Activated naive CD8-positive, alpha-beta T cell treated with anti-CD3 and anti-CD28 coated beads for 36 hours (primary cell): ENCODE measurements around the gene GCK. TPM values are rescaled to one million over a fixed set of nuclear protein-coding genes. Genes with fewer than 3 reads are reported as not detected.

Source experiments
- DNase-seq: peaks from one replicate; pipeline ENCODE4 v3.0.0; 2021
- H3K27ac Mint-ChIP-seq: one replicate; pipeline ENCODE4 v1.8.0; 2022; ENCODE audit warnings: mild to moderate bottlenecking, moderate library complexity, mixed read lengths
- H3K27me3 Mint-ChIP-seq: one replicate; pipeline ENCODE4 v1.8.0; 2022; ENCODE audit warnings: mild to moderate bottlenecking, mixed read lengths
- H3K36me3 Mint-ChIP-seq: one replicate; pipeline ENCODE4 v1.8.0; 2021; ENCODE audit warnings: mild to moderate bottlenecking, mixed read lengths
- H3K4me1 Mint-ChIP-seq: one replicate; pipeline ENCODE4 v1.8.0; 2021; ENCODE audit warnings: mixed read lengths
- H3K4me3 Mint-ChIP-seq: one replicate; pipeline ENCODE4 v1.8.0; 2022; ENCODE audit warnings: mild to moderate bottlenecking, moderate library complexity, mixed read lengths
- H3K9me3 Mint-ChIP-seq: one replicate; pipeline ENCODE4 v1.8.0; 2022; ENCODE audit warnings: mixed read lengths
- total RNA-seq, 2 experiments: library from RNA; stranded (reverse); gene quantifications; one replicate each; pipeline ENCODE4 v1.2.3, GENCODE V29; 2021

Gene GCK
- total RNA-seq, 2 experiments from 2014 or later = 2.5 to 3.7 TPM

DNA sequence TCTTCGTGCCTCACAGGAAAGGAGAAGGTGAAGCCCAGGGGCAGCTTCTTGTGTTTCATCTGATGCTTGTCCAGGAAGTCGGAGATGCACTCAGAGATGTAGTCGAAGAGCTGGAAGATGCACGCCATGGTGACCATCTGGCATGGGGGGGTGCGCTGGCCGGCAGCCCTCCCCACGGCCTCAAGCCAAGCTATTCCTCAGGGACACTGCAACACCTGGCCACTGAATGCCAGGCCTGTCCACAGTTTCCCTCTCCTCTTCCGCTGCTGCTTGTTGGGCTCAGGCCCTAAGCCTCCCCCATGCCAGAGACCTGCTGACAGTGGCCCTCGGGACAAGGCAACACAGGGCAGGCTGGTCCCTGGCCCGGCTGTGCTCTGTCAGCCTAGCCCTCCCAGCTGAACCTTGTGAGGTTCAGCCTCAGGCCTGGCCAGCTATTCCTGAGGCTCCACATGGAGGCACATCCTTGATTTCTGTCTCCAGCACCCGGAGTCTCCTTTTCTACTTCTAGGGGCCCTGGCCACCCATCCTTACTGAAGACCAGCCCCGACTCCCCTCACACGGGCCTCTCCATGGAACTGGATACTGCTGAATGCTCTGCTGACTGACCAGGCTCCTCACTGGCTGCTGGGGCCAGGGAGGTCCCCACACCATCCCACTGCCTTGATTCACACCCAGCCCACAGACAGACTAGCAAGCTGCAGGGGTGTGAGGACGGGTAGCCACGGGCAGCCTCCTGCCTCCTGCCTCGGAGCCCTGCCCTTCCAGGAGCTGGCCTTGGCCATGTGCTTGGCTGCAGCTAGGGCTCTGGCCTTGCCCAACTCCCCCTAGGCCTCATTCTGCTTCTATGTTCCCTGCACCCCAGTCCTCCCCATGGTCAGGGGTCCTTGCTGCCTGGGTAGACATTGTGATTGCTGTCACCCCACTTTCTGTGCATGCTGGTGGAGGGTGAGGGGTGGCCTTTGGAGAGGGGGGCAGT is 38.0 kb downstream of the GCK start:
- H3K9me3 Mint-ChIP-seq = no peaks in the 10 kb centered on the region
- peaks cover 2% of the 10 kb centered on the region for H3K4me1 Mint-ChIP-seq
- H3K27ac Mint-ChIP-seq = no peak overlapping the region
- H3K36me3 Mint-ChIP-seq = no peaks in the 10 kb centered on the region
- H3K4me3 Mint-ChIP-seq = no peak overlapping the region
- no peak for DNase-seq
- H3K27me3 Mint-ChIP-seq = no peaks in the 10 kb centered on the region

DNA sequence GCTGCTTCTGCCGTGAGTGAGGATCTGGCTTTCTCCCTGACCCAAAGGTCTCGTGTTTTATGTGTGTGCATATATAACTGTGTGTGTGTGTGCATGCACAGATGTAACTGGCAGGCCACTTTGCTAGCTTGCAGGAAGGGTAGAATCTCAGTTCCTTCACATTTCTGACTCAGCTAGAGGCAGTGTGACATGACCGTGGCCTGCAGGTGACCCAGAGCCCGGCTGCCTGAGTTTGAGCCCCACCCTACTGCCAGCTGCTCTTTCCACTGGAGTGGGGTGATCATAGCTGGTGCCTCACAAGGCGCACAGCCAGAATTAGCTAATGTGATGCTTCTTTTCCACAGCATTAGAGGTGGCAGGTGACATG is 38.8 kb downstream of the GCK start:
- no peak overlapping the region for H3K27ac Mint-ChIP-seq
- no peak overlapping the region for H3K4me3 Mint-ChIP-seq

DNA sequence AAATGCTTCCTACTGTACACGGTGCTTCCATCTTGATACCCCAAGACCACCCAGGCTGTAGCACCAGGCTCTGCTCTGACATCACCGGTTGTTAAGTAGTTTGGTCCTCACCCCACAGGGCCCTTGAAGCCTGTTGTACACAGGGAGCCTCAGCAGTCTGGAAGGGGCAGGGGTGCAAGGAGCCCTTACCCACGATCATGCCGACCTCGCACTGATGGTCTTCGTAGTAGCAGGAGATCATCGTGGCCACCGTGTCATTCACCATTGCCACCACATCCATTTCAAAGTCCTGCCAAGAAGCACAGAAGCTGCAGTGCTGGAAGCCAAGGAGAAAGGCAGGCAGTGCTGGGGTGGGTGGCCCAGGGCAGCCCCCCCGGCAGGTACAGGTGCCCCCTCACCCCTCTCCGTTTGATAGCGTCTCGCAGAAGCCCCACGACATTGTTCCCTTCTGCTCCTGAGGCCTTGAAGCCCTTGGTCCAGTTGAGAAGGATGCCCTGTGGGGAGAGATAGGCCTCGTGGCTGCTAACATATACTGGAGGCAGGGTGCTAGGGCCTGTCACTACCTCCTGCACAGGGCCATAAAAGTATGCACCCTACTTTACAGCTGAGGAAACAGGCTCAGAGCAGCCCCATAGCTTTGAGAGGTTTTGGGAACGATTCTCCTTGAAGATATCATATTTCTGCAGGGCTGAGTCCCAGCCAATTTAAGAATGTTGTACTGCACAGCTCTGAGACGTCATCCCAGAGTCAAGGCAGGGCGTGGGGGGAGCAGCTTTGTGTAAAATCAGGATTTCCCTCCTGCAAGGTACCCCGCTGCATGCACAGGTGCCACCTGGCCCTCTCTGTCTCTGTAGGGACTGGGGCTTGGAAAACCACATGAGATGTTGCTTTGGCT is 39.4 kb downstream of the GCK start:
- Mint-ChIP-seq H3K9me3 (no peaks in the 10 kb centered on the region), H3K4me1 (peaks cover 9% of the 10 kb centered on the region), H3K4me3 (no peak overlapping the region)

More for the DNA sequence above, 38.8 kb downstream of the GCK start:
- Mint-ChIP-seq H3K4me1 (peaks cover 5% of the 10 kb centered on the region), H3K36me3 (no peaks in the 10 kb centered on the region), H3K9me3 (no peaks in the 10 kb centered on the region), H3K27me3 (no peaks in the 10 kb centered on the region)
- DNase-seq = no peak

DNA sequence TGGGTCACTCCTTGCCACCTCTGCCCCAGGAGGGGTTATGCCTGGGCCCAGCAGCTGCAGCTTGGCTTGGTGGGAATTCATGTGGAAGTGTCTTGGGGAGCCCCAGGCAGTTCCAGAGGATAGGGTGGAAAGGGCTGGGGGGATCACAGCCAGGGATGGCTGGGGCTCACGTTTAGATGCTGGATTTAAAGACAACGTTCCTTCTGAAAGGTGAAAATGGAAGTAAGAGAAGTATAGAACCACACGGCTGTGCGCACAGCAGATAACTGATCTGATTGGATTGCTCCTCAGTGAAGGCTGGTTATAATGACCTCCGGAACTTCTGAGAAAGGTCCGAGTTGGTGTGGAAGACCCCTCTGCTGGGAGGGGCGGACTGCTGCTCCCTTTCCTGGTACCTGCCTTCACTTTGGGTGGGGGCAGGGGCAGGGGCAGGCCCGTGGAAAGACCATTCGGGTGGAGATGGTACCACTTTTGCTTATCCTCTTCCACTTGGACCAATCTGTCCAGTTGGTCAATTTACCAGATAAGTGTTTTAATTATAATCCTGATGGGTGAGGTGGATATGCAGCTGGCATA is 40.2 kb downstream of the GCK start:
- H3K27me3 Mint-ChIP-seq = peaks cover 3% of the 10 kb centered on the region
- peaks cover 9% of the 10 kb centered on the region for H3K4me1 Mint-ChIP-seq
- H3K4me3 Mint-ChIP-seq = no peak overlapping the region
- H3K36me3 Mint-ChIP-seq = no peaks in the 10 kb centered on the region
- no peak overlapping the region for H3K27ac Mint-ChIP-seq
- no peaks in the 10 kb centered on the region for H3K9me3 Mint-ChIP-seq
- no peak for DNase-seq

More for the DNA sequence above, 39.4 kb downstream of the GCK start:
- H3K36me3 Mint-ChIP-seq = no peaks in the 10 kb centered on the region
- peaks cover 3% of the 10 kb centered on the region for H3K27me3 Mint-ChIP-seq
- H3K27ac Mint-ChIP-seq = no peak overlapping the region
- no peak for DNase-seq

DNA sequence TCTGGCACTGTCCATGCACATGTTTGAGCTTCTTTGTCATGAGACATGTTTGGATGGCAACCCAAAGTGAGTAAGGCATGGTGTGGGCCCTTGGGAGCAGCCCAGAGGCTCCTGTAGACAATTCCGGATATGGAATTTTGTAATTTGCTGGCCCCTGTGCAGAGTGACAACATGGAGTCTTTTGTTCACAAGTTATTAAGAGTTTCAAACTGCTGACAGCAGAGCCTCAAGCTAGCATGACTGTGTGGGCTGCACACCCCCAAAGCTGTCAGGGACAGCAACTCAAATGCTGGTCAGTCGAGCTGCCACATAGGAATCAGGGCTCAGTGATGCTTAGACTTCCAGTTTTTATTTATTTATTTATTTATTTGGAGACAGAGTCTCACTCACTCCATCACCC is 41.1 kb downstream of the GCK start:
- peaks cover 9% of the 10 kb centered on the region for H3K4me1 Mint-ChIP-seq
- H3K27ac Mint-ChIP-seq = no peak overlapping the region
- no peaks in the 10 kb centered on the region for H3K36me3 Mint-ChIP-seq
- H3K27me3 Mint-ChIP-seq = peaks cover 3% of the 10 kb centered on the region
- no peak for DNase-seq
- no peak overlapping the region for H3K4me3 Mint-ChIP-seq
- H3K9me3 Mint-ChIP-seq = no peaks in the 10 kb centered on the region

DNA sequence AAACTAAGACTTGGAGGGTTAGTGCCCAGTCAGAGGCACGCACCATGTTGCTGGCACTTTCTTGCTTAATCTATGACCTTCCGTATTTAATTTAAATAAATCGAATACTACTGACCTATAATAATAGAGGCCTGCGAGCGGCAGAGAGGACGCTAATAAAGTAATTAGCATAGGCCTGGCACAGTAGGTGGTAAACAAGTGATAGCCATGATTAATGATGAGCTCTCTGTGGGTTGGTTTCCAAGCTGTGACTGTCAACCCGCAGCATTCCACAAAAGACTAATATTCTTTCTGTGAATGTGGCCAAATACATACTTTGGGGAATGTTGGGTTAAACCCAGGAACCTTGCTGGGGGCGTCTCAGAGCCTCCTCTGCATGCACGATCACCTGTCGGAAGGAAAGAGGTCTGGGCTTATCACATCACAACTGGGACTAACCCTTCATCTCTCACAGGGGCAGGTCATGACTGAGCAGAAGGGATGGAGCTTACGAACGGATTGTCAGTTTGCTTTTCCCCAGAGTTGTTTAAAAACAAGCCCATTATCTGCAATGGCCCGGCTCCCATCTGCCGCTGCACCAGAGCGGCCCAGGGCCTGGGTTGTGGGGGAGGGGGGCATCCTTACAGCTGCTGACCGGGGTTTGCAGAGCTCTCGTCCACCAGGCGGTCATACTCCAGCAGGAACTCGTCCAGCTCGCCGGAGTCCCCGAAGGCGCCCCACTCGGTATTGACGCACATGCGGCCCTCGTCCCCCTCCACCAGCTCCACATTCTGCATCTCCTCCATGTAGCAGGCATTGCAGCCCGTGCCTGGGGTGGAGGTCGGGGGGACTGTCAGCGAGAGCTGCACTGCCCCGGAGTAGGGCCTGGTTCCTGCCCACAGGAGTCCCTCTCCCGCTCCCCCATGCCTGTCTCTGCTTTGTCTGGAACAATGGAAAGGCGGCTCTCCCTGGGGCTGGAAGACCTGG is 41.9 kb downstream of the GCK start:
- Mint-ChIP-seq H3K27me3 (peaks cover 3% of the 10 kb centered on the region), H3K4me1 (peaks cover 9% of the 10 kb centered on the region), H3K4me3 (no peak overlapping the region), H3K36me3 (no peaks in the 10 kb centered on the region), H3K9me3 (no peaks in the 10 kb centered on the region), H3K27ac (no peak overlapping the region)
- DNase-seq = no peak

DNA sequence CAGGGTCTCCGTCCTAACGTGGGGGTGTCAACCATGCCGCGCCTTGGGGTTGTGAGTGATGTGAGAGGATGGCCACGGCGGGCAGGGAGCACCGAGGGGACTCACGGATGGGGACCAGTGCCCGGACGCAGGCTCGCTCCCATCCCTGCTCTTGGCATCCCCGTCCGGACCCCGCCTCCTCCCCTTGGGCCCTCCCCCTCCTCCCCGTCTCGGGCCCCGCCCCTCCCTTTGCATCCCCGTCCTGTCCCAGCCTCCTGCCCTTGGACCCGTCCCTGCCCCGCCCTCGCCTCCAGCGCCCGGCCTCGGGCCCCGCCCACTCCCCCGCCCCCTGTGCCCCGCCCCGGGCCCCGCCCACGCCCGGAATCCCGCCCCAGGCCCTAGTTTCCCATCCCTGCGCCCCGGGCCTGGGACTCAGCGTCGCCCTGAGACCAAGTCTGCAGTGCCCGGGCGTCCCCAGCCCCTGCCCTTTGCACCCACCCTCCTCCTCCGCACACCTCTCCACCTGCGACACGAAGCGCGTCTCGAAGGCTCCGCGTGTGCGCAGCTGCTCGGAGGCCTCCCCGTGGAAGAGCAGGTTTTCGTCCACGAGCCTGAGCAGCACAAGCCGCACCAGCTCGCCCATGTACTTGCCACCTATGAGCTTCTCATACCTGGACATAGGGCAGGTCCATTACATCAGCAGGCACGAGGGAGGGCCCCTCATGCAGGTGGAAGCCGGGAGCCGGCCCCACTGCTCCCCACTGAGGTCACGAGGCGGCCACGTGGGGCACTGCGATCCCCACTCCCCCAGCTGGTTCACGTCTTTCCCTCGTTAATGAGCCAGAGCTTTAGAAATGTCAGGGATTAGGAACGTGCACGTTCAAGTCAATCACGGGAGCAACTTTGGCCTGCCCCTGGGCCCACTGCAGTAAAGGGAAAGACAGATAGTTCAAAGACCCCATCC is 43.0 kb downstream of the GCK start:
- no peaks in the 10 kb centered on the region for H3K36me3 Mint-ChIP-seq
- DNase-seq = peak; percentile 68
- peaks cover 3% of the 10 kb centered on the region for H3K27me3 Mint-ChIP-seq
- peak overlapping the region; percentile 87 for H3K27ac Mint-ChIP-seq
- peak overlapping the region; percentile 76 for H3K4me3 Mint-ChIP-seq
- H3K9me3 Mint-ChIP-seq = no peaks in the 10 kb centered on the region
- H3K4me1 Mint-ChIP-seq = peaks cover 9% of the 10 kb centered on the region

DNA sequence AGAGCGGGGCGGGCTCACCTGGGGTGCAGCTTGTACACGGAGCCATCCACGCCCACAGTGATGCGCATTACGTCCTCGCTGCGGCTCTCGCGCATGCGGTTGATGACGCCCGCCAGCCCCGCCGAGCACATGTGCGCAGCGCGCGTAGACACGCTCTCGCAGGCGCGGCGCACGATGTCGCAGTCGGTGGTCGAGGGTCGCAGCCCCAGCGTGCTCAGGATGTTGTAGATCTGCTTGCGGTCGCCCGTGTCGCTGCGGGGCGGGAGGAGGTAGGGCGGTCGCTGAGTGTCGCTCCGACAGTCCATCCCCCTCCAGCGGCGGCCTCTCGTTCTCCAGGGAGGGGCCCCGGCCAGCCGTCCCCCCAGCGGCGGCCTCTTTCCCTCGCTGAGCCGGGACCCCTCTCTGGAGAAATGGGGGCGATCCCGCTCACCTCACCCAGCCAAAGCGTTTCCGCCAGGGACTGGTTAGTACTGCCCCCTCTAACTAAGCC is 43.7 kb downstream of the GCK start:
- Mint-ChIP-seq H3K4me1 (peaks cover 9% of the 10 kb centered on the region), H3K36me3 (no peaks in the 10 kb centered on the region), H3K4me3 (peak overlapping the region; percentile 76), H3K9me3 (no peaks in the 10 kb centered on the region), H3K27me3 (peaks cover 3% of the 10 kb centered on the region), H3K27ac (peak overlapping the region; percentile 87)
- DNase-seq = peak; percentile 70

DNA sequence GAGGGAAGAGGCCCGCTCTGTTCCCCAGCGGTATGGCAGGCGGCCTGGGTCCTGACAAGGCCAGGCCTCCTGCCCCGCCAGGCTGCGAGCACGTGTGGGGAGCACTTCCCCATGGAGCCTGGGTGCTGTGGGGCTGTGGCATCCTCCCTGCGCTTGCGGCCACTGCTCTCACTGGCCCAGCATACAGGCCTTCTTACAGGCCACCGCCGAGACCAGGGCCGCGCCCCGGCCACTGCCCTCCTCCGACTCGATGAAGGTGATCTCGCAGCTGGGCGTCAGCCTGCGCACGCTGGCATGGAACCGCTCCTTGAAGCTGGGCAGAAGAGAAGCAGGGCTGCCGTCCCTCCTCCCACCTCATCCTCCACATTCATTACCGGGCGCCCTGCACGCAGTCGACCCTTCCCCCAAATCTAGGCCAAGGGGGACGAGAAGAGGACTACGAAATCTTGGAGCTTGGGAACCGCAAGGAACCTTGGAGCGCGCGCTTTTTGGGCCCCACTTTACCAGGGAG is 44.2 kb downstream of the GCK start:
- H3K9me3 Mint-ChIP-seq = no peaks in the 10 kb centered on the region
- peaks cover 9% of the 10 kb centered on the region for H3K4me1 Mint-ChIP-seq
- no peaks in the 10 kb centered on the region for H3K36me3 Mint-ChIP-seq
- peak overlapping the region; percentile 87 for H3K27ac Mint-ChIP-seq
- DNase-seq = no peak
- peaks cover 3% of the 10 kb centered on the region for H3K27me3 Mint-ChIP-seq
- H3K4me3 Mint-ChIP-seq = peak overlapping the region; percentile 76

DNA sequence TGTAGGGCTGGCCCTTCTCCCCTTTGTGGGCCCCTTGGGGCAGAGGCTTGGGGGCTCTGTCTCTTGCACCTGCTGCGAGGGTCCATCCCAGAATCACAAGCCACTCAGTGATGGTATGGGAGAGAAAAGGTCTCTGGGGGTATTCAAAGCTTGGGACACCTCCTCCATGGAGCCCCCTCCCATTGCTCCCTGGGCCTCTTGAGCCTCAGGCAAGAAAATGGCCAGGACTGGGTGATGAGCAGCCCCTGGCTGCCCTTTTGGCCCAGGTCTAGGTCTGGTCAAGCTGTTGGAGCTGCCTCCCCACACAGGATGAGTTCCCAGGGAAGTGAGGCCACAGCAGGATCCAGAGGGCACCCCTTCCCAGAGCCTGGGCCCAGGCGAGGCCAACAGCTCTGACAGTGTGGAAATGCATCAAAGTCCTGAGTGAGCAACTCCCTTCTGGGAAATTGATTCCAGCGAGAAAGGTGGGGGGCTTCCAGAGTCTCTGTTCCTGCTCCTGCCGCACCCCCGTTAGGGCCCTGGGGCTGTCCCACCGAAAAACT is 44.7 kb downstream of the GCK start:
- H3K27ac Mint-ChIP-seq = no peak overlapping the region
- peaks cover 3% of the 10 kb centered on the region for H3K27me3 Mint-ChIP-seq
- no peaks in the 10 kb centered on the region for H3K36me3 Mint-ChIP-seq
- H3K4me3 Mint-ChIP-seq = no peak overlapping the region
- no peak for DNase-seq
- H3K4me1 Mint-ChIP-seq = peaks cover 9% of the 10 kb centered on the region
- no peaks in the 10 kb centered on the region for H3K9me3 Mint-ChIP-seq

DNA sequence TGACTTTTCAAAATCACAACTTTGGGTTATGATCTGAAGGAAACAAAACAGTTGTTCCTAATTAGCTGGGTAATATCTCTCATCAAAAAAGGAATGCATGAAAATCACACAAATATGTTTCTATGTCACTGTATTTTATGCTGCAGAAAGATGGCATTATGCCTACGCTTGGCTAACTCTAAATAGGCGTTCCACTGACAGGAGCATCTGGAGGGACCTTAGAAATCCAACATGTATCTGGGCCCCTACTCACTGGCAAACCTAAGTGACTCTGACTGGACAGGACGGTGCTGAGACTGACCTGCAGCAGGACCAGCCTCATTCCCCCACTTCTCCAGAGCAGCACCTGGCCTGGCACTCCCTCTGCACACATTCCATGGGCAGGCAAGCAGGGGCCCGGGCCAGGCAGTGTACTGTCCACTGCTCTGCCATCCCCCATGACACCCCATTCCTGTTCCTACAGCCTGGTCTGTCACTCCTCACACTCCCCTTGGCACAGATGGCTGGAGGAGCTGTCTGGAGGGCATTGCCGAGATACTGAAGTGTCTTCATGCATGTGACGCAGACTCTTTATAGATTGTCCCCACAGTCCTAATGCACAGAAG is 45.5 kb downstream of the GCK start:
- H3K27me3 Mint-ChIP-seq = peaks cover 3% of the 10 kb centered on the region
- H3K27ac Mint-ChIP-seq = no peak overlapping the region
- DNase-seq = no peak
- no peaks in the 10 kb centered on the region for H3K9me3 Mint-ChIP-seq
- no peak overlapping the region for H3K4me3 Mint-ChIP-seq
- peaks cover 9% of the 10 kb centered on the region for H3K4me1 Mint-ChIP-seq
- no peaks in the 10 kb centered on the region for H3K36me3 Mint-ChIP-seq

DNA sequence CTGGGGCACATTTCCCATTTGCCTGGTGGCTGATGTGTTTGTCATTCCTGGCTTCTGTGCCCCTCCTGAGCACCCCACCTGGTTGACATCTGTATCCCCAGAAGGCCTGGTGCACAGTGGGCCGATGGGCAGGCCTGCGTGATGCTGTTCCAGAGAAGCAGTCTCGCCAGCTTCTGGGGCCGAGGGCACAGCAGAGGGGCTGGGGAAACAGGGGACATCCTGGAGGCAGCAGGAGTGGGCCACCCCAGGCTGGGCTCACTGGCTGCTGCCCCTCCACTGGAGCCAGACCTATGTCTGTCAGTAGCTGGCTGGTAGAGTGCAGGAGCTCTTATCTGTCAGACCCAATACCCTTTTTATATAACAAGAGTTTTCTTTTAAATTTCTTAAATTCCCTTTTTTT is 47.2 kb downstream of the GCK start:
- no peaks in the 10 kb centered on the region for H3K9me3 Mint-ChIP-seq
- DNase-seq = no peak
- no peak overlapping the region for H3K4me3 Mint-ChIP-seq
- peaks cover 9% of the 10 kb centered on the region for H3K4me1 Mint-ChIP-seq
- H3K36me3 Mint-ChIP-seq = no peaks in the 10 kb centered on the region
- peaks cover 3% of the 10 kb centered on the region for H3K27me3 Mint-ChIP-seq
- H3K27ac Mint-ChIP-seq = no peak overlapping the region
